Measurements from ENCODE around the gene GRIK3.

- TF ChIP-seq, protein P1, sequence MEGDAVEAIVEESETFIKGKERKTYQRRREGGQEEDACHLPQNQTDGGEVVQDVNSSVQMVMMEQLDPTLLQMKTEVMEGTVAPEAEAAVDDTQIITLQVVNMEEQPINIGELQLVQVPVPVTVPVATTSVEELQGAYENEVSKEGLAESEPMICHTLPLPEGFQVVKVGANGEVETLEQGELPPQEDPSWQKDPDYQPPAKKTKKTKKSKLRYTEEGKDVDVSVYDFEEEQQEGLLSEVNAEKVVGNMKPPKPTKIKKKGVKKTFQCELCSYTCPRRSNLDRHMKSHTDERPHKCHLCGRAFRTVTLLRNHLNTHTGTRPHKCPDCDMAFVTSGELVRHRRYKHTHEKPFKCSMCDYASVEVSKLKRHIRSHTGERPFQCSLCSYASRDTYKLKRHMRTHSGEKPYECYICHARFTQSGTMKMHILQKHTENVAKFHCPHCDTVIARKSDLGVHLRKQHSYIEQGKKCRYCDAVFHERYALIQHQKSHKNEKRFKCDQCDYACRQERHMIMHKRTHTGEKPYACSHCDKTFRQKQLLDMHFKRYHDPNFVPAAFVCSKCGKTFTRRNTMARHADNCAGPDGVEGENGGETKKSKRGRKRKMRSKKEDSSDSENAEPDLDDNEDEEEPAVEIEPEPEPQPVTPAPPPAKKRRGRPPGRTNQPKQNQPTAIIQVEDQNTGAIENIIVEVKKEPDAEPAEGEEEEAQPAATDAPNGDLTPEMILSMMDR (IDR thresholded peaks at IDR 0.05; ENCODE audit: low read depth, low read length, poor library complexity, severe bottlenecking) = no peak
- TF ChIP-seq EZH2phosphoT487 (IDR thresholded peaks at IDR 0.05; ENCODE audit: borderline replicate concordance, low read length) = no peak
Observed at GRCh38 chr1:36865602-36865900, 168.8 kb downstream of the GRIK3 start.

All from DOHH2 (cell line).